Measurements from ENCODE around the gene ARG1. TPM values are rescaled to one million over a fixed set of nuclear protein-coding genes. Genes with fewer than 3 reads are reported as not detected.

The ARG1 gene
- polyA plus RNA-seq, 1 donor from 2014 or later, result not detected

DNA sequence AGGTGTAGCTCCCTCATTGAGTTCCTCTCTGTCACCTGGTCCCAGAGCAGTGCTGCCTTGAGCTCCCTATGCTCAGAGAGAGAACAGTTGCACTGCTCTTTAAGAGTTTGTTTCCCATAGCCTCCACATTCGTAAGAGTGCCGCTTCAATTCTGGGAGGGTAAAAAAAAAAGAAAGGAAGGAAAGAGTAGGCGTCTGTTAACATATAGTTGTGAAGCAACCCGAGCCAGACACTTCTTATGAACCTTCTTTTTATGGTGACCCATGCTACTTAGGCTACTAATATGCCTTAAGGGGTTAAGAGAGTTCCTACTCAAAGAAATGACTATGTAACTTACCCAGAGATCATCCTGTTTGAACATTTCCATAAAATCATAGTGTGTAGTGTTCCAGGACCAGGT lies 4.3 kb upstream of the ARG1 start:
- Histone ChIP-seq H2AFZ (ENCODE audit: low read depth, low read length) (no peak overlapping the region), H4K20me1 (ENCODE audit: insufficient read depth) (no peaks in the 10 kb centered on the region), H3K27me3 (ENCODE audit: insufficient read depth, low read depth, low read length) (no peaks in the 10 kb centered on the region), H3K79me2 (replicated peaks; ENCODE audit: insufficient read depth, low read length) (no peaks in the 10 kb centered on the region), H3K36me3 (ENCODE audit: insufficient read depth, low read length) (no peaks in the 10 kb centered on the region), H3K9ac (ENCODE audit: low read length) (no peak overlapping the region), H3K9me2 (ENCODE audit: insufficient read depth, low read length) (no peaks in the 10 kb centered on the region), H3F3A (ENCODE audit: insufficient read depth, low read length, poor library complexity, severe bottlenecking) (no peaks in the 10 kb centered on the region), H3K4me3 (ENCODE audit: low read length) (no peak overlapping the region), H3K27ac (ENCODE audit: low read length) (no peak overlapping the region), H3K4me2 (ENCODE audit: low read length) (no peak overlapping the region), H3K9me3 (ENCODE audit: low read length) (no peaks in the 10 kb centered on the region)
- TF ChIP-seq, protein P1, sequence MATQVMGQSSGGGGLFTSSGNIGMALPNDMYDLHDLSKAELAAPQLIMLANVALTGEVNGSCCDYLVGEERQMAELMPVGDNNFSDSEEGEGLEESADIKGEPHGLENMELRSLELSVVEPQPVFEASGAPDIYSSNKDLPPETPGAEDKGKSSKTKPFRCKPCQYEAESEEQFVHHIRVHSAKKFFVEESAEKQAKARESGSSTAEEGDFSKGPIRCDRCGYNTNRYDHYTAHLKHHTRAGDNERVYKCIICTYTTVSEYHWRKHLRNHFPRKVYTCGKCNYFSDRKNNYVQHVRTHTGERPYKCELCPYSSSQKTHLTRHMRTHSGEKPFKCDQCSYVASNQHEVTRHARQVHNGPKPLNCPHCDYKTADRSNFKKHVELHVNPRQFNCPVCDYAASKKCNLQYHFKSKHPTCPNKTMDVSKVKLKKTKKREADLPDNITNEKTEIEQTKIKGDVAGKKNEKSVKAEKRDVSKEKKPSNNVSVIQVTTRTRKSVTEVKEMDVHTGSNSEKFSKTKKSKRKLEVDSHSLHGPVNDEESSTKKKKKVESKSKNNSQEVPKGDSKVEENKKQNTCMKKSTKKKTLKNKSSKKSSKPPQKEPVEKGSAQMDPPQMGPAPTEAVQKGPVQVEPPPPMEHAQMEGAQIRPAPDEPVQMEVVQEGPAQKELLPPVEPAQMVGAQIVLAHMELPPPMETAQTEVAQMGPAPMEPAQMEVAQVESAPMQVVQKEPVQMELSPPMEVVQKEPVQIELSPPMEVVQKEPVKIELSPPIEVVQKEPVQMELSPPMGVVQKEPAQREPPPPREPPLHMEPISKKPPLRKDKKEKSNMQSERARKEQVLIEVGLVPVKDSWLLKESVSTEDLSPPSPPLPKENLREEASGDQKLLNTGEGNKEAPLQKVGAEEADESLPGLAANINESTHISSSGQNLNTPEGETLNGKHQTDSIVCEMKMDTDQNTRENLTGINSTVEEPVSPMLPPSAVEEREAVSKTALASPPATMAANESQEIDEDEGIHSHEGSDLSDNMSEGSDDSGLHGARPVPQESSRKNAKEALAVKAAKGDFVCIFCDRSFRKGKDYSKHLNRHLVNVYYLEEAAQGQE (IDR thresholded peaks at IDR 0.05; ENCODE audit: borderline replicate concordance), result no peak
- TF ChIP-seq, protein P2, sequence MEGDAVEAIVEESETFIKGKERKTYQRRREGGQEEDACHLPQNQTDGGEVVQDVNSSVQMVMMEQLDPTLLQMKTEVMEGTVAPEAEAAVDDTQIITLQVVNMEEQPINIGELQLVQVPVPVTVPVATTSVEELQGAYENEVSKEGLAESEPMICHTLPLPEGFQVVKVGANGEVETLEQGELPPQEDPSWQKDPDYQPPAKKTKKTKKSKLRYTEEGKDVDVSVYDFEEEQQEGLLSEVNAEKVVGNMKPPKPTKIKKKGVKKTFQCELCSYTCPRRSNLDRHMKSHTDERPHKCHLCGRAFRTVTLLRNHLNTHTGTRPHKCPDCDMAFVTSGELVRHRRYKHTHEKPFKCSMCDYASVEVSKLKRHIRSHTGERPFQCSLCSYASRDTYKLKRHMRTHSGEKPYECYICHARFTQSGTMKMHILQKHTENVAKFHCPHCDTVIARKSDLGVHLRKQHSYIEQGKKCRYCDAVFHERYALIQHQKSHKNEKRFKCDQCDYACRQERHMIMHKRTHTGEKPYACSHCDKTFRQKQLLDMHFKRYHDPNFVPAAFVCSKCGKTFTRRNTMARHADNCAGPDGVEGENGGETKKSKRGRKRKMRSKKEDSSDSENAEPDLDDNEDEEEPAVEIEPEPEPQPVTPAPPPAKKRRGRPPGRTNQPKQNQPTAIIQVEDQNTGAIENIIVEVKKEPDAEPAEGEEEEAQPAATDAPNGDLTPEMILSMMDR (IDR thresholded peaks at IDR 0.05; ENCODE audit: poor library complexity, severe bottlenecking), result no peak
- TF ChIP-seq MXI1 (conservative IDR thresholded peaks at IDR 0.05; ENCODE audit: poor library complexity, severe bottlenecking), result no peak
- TF ChIP-seq SMC3 (conservative IDR thresholded peaks at IDR 0.05; ENCODE audit: poor library complexity), result no peak
- no peak for TF ChIP-seq EP300 (conservative IDR thresholded peaks at IDR 0.05; ENCODE audit: poor library complexity, severe bottlenecking)

DNA sequence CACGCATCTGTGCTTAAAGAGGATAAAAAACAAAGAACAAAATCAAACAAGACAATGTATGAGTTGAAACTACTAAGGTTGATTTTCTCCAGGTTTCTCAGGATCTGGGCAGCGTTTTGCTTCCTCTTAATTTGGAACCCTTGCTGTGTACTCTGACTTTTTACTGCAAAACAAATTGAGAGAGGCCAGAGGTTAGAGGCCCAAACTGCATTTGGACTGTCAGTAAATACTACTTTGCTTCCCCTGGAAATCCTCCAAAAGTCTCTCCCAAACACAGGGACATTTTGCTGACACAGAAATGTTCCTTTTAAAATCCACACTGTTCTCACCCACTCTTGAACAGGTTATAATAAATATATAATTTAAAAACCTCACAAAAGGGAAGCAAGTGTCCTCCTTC lies 1.1 kb downstream of the ARG1 start:
- TF ChIP-seq, protein P1 (IDR thresholded peaks at IDR 0.05; ENCODE audit: borderline replicate concordance), result no peak
- TF ChIP-seq EP300 (conservative IDR thresholded peaks at IDR 0.05; ENCODE audit: poor library complexity, severe bottlenecking) (no peak), SMC3 (conservative IDR thresholded peaks at IDR 0.05; ENCODE audit: poor library complexity) (no peak), POLR2AphosphoS5 (IDR thresholded peaks at IDR 0.05) (no peak), MXI1 (conservative IDR thresholded peaks at IDR 0.05; ENCODE audit: poor library complexity, severe bottlenecking) (no peak), RAD21 (conservative IDR thresholded peaks at IDR 0.05) (no peak), EZH2 (IDR thresholded peaks at IDR 0.05; ENCODE audit: borderline replicate concordance, insufficient read depth, low read length, poor library complexity, severe bottlenecking) (no peak), TAF1 (IDR thresholded peaks at IDR 0.05; ENCODE audit: low read depth) (no peak)
- TF ChIP-seq, protein P2 (IDR thresholded peaks at IDR 0.05; ENCODE audit: poor library complexity, severe bottlenecking), result no peak
- Histone ChIP-seq H3K9me2 (ENCODE audit: insufficient read depth, low read length) (no peaks in the 10 kb centered on the region), H3K4me3 (ENCODE audit: low read length) (no peak overlapping the region), H2AFZ (ENCODE audit: low read depth, low read length) (no peak overlapping the region), H3K79me2 (replicated peaks; ENCODE audit: insufficient read depth, low read length) (no peaks in the 10 kb centered on the region), H3K4me2 (ENCODE audit: low read length) (no peak overlapping the region), H4K20me1 (ENCODE audit: insufficient read depth) (no peaks in the 10 kb centered on the region), H3K27ac (ENCODE audit: low read length) (no peak overlapping the region), H3K27me3 (ENCODE audit: insufficient read depth, low read depth, low read length) (no peaks in the 10 kb centered on the region), H3K9me3 (ENCODE audit: low read length) (no peaks in the 10 kb centered on the region), H3F3A (ENCODE audit: insufficient read depth, low read length, poor library complexity, severe bottlenecking) (no peaks in the 10 kb centered on the region), H3K9ac (ENCODE audit: low read length) (no peak overlapping the region), H3K36me3 (ENCODE audit: insufficient read depth, low read length) (no peaks in the 10 kb centered on the region)
